CD4-positive, alpha-beta T cell treated with Interleukin-6 for 4 hours (primary cell): ENCODE measurements around the gene PDGFD.

Experiments used
- DNase-seq: peaks from one replicate; pipeline ENCODE4 v3.0.0-alpha.2; 2020; ENCODE audit warnings: mixed read lengths

PDGFD gene

DNA sequence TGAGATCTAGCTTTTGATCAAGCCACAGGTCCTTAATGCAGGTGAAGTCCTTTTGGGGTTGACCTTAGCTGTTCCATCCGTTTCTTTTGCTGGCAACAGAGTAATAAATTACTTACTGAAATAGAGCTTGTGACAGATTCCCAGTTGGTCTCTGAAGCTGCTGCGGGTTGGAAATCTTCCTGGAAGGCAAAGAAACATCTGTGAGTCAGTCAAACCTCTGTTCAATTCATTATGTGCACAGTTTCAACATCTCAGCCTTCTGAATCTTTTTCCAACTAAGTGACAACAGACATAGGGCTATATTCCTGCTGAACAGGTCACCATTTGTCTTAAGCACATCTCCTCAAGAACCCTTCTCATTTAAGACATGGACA is 216.4 kb downstream of the PDGFD start:
- no peak for DNase-seq

DNA sequence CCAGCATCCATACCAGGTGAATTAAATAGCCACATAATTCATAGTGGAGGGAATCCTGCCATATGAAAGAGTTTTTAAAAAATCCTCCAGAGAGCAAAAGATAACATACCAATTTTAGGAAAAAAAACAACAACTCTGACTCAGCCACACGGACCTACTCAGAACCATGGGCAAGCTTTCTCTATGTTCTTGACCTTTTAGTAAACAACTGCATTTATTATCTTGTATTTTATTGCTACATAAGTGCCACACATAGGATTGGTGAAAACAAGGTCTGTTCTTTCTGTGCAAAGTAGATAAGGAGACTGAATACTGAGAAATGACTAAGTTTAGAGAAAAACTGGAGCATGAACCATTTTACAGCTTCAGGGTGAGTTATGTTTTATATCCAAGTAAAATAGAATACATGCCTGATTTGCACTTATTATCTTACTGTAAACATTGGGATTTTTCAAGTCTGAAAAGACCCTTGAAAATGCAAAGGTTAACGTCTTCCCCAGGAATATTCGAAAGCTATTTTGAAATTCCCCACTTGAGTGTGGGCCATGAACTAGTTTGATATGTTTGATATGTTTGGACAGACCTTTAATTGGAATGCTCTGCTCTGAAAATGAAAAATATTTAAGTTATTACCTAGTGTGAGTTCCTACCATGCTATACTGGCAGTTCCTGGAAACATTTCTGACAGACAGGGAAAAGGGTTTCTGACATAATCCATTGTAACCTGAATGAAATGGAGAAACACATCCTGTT is 217.0 kb downstream of the PDGFD start:
- no peak for DNase-seq

DNA sequence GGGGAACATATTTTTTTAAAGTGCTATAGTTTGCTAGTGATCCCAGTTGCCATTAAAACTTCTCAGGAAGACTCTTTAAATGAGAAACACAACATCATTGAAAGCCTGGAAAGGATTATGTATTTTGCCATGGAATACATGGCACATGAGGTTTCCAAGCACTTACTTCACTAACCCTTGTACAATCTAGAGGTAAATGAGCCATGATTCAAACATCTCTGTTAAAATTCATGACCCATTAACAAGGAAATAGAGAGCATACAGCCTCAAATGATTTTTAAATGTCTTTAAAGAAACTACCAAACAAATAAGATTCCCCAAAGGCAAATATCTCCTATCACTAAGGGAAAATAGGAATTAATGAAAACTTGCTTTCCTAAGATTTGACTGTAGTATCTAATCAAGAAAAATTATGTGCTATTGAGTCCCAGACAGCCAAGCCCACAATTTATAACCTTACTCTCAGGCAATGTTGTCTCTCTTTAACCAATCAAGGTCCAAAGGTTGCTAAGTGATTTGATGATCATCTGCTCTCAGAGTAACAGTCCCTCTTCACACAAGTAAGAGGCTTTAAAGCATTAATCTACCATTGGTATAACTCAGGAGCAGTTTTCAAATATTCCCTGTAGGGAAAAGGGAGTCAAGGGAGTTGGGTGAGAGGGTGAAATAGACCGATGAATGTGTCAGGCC is 219.6 kb downstream of the PDGFD start:
- DNase-seq, result no peak

DNA sequence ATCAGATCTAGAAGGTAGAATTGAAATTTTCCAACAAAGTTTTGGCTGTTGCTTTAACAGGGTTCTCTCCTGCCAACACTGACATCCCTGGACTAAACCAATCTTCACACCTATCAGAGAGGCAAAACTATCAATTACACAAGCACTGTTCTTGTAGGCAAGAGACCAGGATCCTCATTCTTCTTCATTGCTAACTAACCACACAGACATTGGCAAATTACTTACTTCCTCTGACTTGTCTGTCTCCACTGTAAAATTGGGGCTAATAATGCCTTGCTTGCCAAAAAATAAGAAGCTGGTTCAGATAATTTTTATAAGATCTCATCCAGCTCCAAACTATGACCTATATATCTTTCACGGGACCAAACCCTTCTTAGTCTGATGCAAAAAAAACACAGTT is 221.3 kb downstream of the PDGFD start:
- DNase-seq, result no peak

DNA sequence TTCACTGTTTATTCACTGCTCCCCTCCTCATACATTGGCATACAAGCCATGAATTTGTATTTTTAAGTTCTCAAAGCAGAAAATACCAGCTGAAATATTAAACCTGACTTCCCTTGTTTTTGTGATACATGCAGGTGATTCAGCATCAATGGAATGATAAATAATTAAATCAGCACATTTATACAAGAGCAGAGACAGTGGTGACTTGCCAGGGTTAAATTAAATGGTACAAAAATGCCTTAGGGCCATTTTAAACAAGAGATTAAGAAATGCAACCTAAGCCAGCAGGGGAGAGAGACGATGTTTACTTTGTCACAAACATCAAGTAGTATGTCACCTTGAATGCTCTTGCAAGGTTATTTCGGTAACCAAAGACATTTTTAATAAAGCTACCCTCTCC is 223.4 kb downstream of the PDGFD start:
- no peak for DNase-seq

DNA sequence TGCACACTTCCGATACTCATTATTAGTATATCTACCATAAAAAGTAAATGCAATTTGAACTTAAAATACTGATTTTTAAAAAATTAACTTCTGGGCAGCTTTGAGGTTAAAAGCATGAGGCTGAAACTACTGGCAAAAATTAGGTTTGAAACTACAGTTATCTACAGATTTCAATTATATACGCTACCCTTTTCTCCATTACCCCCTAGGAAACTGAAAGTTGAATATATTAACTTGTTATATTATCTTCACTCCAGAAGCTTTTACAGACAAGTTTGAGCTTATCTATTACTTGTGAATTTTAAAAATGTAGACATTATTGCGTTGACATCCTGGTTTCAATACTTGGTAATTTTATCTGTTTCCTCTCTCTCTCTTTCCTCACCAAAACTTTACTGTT is 224.3 kb downstream of the PDGFD start:
- DNase-seq, result no peak

DNA sequence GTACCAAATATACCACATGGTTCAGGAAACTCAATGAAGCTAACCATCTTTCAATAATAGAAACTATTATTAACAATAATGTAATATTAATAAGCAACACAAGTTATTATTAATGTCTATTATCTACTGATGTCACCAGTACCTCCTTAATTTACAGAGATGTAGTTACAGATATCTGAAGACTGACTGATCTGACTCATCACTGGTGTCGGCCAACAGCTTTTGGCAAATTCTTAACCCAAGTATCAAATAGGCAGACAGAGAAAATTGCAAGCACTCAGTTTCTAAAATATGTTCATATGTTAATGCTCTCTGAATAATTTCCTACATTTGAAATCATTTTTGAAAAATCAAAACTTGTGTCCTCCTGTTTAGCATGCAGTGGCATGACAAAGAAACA is 227.9 kb downstream of the PDGFD start:
- no peak for DNase-seq

DNA sequence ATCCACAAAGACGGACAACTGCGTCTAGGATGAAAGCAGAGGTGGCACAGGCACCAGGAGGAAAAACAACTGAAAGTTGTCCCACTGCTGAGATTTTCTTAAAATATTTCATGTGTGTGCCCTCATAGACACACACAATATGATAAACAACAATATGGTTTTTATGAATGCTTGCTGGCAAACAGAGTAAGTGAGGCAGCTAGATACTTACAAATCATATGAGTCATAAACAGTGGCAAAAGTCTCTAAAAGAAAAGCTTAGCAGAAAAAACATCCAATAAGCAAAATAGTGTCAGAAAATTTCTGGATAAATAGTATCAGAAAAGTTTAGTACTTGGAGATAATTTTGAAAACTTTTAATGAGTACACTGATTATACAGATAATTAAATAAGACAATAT is 228.7 kb downstream of the PDGFD start:
- DNase-seq, result no peak

DNA sequence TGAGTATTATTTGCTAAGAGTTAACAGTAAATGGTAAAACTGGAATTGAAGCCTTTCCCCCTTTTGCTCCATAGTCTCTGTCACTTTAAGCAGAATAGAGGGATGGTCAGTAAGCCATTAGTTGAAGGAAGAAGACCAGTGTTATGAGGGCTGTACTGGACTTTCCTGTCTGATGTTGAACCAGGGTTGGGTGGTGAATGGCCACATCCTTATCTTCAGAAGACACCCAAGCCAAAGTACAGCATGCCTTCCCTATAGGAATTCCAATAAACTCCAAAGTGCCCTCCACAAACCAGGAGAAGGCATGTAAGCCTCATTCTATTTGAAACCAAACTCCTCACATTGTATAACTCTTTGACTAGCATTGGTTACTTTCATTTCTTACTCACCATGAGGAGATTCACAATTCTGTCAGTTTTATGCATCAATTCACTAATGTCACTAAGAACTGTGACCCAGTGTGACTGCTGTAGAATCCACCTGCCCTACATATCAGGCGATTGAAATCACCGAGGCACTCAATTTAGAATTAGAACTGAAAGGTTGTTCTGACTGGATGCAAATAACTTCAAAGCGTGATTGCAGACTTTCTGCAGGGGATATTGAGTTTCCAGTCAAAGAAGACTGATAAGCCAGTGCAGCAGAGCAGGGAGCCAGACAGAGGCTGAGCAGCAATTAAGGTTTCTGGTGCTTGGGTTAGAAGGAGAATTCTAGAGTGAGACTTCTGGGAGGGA is 234.6 kb downstream of the PDGFD start:
- DNase-seq, result no peak

DNA sequence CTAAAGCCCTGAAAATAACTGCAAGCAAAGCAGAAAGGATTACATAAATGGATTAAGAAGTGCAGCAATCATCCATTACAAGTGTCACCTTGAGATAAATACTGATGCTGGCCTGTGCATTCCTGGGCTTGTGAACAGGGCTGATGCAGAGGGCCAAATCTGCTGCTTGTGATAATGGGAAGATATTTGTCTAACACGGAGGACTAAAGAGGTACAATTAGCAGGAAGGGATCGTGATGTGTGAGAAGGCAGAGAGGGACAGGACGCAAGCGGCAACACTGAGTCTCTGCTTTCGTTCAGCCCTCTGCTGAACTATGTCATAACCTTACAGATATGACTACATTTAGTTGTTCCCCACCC is 235.2 kb downstream of the PDGFD start:
- no peak for DNase-seq

DNA sequence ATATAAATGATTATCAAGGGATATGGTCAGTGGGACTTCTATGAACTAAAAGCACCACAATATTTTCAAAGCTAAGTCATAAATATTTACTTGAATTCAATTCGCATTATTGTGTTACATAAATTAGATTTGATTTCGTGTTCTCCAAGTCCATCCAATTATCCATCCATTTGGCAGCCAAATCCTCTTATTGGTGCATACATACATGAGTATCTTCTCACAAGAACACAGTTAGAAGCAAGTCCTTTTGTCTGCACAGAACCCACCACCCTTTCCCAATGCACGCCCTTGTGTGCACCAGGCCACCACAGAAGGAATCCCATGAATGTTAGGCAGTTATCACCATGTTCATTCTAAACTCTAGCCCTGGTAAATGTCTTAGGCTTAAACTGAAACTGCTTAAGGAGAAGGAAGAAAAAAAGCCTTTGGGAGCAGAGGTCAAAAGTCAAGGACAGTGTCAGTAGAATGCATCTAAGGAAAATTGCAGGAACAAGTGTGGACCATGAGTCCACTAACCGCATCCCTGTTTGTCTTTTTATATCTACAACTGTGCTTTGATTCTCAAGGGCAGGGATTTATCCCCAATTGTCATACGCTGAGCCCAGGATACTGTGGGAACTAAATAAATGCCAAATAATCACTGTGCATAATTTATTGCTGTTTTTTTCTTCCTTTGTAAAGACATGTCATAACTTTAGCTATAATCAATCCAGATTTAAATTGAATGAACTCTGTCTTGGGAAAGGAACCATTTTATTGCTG is 235.7 kb downstream of the PDGFD start:
- DNase-seq, result no peak

DNA sequence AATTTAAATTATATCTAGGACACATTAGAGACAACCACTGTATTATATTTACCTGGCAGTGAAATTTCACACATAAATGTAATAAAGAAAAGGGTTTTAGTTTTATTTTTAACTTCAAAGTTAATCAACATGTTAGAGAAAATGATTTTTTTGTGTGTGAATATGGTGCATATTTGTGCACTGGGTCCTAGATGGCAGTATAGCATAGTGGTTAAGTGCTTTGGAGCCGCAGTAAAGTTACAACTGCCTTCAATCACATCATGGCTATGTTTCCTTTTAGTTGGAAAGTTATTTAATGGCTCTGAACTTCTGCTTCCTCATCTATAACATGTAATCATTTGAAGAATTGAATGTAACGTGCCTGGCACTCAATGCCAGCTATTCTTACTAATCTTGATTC is 236.4 kb downstream of the PDGFD start:
- DNase-seq, result no peak

DNA sequence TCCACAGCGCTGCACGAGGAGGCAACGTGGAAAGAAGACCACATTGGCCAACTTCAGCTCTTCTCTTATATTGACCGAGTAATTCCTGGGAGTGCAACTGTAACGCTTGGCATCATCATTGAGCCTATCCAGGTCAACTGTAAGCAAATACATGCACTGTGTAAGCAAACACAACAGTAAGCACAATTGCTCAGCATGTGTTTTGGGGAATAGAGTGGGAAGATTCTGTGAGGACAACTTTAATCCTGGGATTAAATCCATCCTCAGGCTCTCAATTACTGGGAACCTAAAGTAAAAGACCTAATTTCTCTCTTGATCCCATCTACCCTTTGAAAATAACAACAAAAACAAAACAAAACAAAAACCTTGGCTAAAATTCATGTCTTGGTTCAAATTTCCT is 237.0 kb downstream of the PDGFD start:
- no peak for DNase-seq

DNA sequence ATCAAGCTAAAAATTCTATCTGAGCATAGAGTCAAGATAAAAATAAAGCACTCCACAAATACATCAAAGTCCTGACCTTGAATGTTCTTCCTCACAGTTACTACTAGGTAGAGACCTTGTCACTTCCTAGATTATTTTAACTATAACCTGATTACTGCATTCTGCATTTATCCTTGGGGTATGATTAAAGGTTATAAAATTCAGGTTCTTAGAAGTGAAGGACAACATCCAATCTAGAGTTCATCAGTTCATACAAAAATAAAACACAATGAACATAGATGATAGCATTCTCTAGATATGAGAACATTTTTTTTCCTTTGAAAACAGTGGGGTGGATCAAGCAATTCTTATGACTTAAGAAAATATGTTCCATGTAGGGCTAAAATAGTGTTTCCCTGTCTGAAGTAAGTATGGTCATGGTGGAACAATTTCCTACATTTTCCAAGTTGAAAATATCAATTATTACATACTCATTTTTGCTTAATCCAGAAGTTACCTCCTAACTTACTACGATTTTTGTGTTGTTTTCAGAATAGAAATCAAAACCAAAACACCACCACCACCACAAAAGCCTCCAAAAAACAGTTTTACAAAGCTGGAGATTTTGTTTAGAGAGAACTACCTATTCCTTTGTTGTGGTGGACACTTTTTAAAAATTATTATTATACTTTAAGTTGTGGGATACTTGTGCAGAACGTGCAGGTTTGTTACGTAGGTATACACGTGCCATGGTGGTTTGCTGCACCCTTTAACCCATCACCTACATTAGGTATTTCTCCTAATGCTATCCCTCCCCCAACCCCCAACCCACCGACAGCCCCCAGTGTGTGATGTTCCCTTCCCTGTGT is 239.6 kb downstream of the PDGFD start:
- no peak for DNase-seq

DNA sequence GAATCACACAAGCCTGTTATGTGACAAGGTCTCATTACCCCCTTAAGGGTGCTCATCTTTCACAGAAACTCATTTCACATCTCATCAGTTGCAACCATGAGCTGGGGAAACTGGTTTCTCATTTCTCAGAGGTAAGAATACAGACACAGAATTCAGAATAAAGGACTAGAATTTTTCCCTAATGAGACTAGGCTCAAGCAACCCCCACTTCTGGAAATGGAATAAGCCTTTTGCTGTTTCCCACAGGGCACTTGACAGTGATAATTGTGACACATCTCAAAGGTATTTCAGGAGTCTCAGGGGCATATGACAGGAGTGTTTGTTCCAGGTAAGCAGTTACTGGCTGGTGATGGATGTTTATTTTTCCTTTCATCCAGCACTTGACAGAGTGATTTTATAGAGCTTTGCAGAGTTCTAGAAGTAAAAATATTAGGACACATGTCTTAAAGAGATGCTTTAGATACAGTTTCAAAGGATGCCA is 240.5 kb downstream of the PDGFD start:
- DNase-seq, result no peak

DNA sequence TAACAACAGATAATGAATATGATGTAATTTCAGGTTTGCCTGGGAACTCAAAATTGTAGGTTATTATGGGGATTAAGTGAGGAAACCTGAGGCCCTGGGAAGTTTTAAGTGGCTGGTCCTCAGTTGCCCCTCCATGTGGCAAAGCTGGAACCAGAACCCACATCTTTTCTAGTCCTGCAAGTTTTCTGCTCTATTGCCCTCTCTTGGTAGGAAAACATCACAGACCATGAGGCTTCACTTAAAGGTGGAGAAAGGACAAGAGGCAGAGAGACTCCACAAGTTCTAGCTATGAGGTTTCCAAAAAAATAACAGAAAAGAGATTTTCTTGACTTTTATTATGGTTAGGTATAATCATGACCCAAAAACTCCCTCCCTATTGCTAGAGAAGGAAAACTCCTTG is 243.0 kb downstream of the PDGFD start:
- no peak for DNase-seq

DNA sequence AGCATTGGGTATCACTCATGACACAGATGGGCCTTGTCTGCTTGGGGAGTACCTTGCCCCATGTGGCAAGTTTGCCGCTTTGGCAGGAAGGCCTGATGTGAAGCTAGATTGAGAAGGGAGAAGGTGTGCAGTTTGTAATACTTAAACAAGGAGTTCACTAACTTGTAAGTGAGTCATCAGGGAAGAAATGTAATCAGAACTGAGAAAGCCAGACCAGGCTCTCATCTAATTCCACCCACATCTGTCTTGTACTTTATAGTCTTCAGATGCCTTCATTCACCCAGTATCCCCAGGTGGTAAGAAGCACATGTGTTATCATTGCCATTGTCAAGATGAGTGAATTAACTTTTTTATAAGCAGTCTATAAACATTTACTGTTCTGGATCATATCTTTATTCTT is 243.5 kb downstream of the PDGFD start:
- DNase-seq, result no peak

DNA sequence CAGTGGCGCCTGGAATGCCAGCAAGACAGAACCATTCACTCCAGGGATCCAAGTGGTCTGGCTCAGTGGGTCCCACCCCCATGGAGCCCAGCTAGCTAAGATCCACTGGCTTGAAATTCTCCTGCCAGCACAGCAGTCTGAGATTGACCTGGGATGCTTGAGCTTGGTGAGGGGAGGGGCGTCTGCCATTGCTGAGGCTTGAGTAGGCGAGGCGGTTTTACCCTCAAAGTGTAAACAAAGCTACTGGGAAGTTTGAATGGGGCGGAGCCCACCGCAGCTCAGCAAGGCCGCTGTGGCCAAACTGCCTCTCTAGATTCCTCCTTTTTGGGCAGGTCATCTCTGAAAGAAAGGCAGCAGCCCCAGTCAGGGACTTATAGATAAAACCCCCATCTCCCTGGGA is 253.2 kb downstream of the PDGFD start:
- no peak for DNase-seq

DNA sequence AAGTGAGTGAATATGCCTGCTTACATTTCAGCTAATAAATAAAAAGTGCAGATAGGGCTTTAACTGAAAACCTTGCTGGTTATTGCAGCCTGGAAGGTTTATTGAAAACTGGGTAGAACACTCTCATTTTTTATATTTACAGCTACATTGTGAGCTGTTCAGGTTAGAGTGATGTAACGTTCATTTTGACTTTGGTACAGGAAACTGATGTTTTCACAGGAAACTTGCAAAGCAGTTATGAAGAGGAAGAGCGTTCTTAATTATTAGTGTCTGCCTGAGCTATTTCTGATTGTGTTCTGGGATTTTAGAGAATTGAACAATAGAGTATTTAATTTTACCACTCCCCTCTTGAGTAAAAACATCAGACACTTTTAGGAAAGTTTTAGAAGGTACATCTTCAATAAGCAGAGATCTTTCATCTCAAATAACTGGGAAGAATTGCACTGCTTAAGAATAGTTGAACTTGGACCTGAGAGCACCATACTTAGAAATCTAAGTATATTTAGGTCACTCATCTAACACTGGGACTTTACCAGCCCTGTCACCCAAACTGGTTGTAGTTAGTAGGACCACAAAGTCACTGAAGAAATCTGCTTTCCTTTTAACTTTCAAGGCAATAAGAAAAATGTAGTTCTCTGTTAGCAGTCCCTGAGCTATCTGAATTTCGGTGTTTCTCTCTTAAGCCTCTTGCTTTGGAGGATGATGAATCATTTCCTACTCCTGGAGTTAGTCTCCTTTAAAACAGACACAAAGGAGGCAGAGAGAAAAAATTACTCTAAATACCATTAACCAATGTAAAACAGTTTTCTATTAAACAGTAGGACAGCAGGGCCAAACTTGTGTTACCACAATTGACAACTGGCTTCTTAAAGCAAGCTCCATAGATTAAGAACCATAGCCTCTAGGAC is 256.1 kb downstream of the PDGFD start:
- DNase-seq, result no peak

DNA sequence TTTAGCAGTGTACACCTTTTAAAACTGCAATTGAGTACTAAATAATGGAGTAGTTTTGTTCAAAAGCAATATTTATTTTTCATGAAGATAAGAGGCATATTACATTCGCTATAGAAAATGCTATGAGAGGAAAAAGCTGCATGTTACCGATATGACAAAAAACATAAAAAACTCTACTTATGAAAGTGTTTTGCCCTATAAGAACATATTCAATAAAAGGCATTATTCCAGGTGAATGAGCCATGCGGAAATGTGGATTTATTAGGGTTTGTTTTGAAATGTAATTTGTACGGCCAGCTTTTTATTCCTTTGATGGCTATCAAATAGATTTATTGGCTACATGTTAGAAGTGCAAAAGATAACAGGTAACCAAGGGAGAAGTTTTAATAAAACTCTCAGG is 256.8 kb downstream of the PDGFD start:
- no peak for DNase-seq

DNA sequence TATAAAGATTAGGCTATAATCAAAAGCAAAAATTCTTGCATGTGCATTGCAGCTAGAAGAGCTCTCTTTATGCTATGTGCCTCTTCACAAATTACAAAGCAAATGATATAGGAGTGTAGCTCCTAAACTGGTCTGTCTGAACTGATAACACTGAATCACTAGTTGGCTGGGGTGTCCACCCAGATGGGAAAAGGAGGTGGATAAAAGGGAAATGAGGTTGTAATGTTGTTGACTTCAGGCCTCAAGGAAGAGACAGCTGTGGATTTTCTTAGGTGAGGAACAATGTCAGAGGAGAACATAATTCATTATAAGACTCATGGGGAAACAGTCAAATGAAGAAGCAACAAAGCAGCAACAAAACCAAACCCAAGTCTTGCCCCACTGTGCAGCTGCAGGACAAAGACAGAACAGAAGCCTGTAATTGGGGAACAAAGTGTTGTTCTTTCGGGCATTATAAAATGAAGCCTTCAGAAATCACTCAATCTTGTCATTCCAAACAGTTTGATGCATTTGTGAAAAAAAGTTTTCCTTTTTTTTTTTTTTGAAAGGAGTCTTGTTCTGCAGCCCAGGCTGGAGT is 257.6 kb downstream of the PDGFD start:
- no peak for DNase-seq
